Muscle layer of duodenum (tissue), 2 donors: ENCODE results near the gene KLK4.

Experiments used
- H3K27ac ChIP-seq: one replicate; pipeline ENCODE4 v1.7.0; 2013; ENCODE audit warnings: mild to moderate bottlenecking, low read length
- H3K27me3 ChIP-seq: one replicate; pipeline ENCODE4 v1.7.0; 2013; ENCODE audit warnings: low read depth, mild to moderate bottlenecking, control low read depth, low read length
- H3K36me3 ChIP-seq, 2 donors: one replicate each; pipeline ENCODE4 v1.7.0; 2013; ENCODE audit warnings: low read length in 2 of 2, control low read depth in 1 of 2, mild to moderate bottlenecking in 1 of 2; ENCODE audit not compliant: insufficient read depth in 2 of 2, control insufficient read depth in 1 of 2
- H3K4me1 ChIP-seq, 2 donors: one replicate each; pipeline ENCODE4 v1.7.0; 2013; ENCODE audit warnings: low read length in 2 of 2, mild to moderate bottlenecking in 2 of 2, control low read depth in 1 of 2, moderate library complexity in 1 of 2; ENCODE audit not compliant: insufficient read depth in 2 of 2, control insufficient read depth in 1 of 2
- H3K4me3 ChIP-seq, 2 donors: one replicate each; pipeline ENCODE4 v1.7.0; 2013; ENCODE audit warnings: low read length in 2 of 2, low read depth in 1 of 2, mild to moderate bottlenecking in 1 of 2
- H3K9me3 ChIP-seq, 2 donors: one replicate each; pipeline ENCODE4 v1.7.0; 2013; ENCODE audit warnings: low read length in 2 of 2, control low read depth in 1 of 2, mild to moderate bottlenecking in 1 of 2; ENCODE audit not compliant: control insufficient read depth in 1 of 2
- donor health status: healthy.

KLK4 gene

GRCh38 chr19:50932690-50933083 lies 21.5 kb upstream of the KLK4 start:
- Histone ChIP-seq H3K9me3 (no peaks in the 10 kb centered on the region), H3K27me3 (peaks cover 5% of the 10 kb centered on the region), H3K27ac (no peak overlapping the region)

GRCh38 chr19:50932018-50932689 lies 21.0 kb upstream of the KLK4 start:
- Histone ChIP-seq H3K4me3 (no peak overlapping the region), H3K9me3 (no peaks in the 10 kb centered on the region), H3K4me1 (no peaks in the 10 kb centered on the region), H3K36me3 (no peaks in the 10 kb centered on the region), H3K27me3 (peaks cover 5% of the 10 kb centered on the region), H3K27ac (no peak overlapping the region)

More at GRCh38 chr19:50932690-50933083, 21.5 kb upstream of the KLK4 start:
- H3K4me3 ChIP-seq, result no peak overlapping the region
- no peaks in the 10 kb centered on the region for H3K4me1 ChIP-seq
- H3K36me3 ChIP-seq, result no peaks in the 10 kb centered on the region

- Histone ChIP-seq H3K4me1 (no peaks in the 10 kb centered on the region), H3K36me3 (no peaks in the 10 kb centered on the region), H3K27ac (no peak overlapping the region), H3K9me3 (no peaks in the 10 kb centered on the region), H3K4me3 (no peak overlapping the region), H3K27me3 (peaks cover 5% of the 10 kb centered on the region)
Observed at GRCh38 chr19:50931023-50931422, 19.8 kb upstream of the KLK4 start.

- Histone ChIP-seq H3K27ac (no peak overlapping the region), H3K9me3 (no peaks in the 10 kb centered on the region), H3K4me1 (no peaks in the 10 kb centered on the region), H3K4me3 (no peak overlapping the region), H3K27me3 (peaks cover 5% of the 10 kb centered on the region), H3K36me3 (no peaks in the 10 kb centered on the region)
Observed at GRCh38 chr19:50928831-50929230, 17.6 kb upstream of the KLK4 start.

- Histone ChIP-seq H3K36me3 (no peaks in the 10 kb centered on the region), H3K27me3 (peaks cover 5% of the 10 kb centered on the region), H3K4me1 (no peaks in the 10 kb centered on the region), H3K9me3 (no peaks in the 10 kb centered on the region), H3K4me3 (no peak overlapping the region), H3K27ac (no peak overlapping the region)
Observed at GRCh38 chr19:50926144-50926543, 14.9 kb upstream of the KLK4 start.

GRCh38 chr19:50925734-50926133 lies 14.5 kb upstream of the KLK4 start:
- Histone ChIP-seq H3K4me3 (no peak overlapping the region), H3K4me1 (no peaks in the 10 kb centered on the region), H3K27me3 (peaks cover 5% of the 10 kb centered on the region), H3K9me3 (no peaks in the 10 kb centered on the region), H3K36me3 (no peaks in the 10 kb centered on the region), H3K27ac (no peak overlapping the region)

- H3K36me3 ChIP-seq, result no peaks in the 10 kb centered on the region
- H3K27me3 ChIP-seq, result peaks cover 5% of the 10 kb centered on the region
Observed at GRCh38 chr19:50924586-50924985, 13.4 kb upstream of the KLK4 start.

GRCh38 chr19:50922317-50922853 lies 11.2 kb upstream of the KLK4 start:
- no peaks in the 10 kb centered on the region for H3K4me1 ChIP-seq
- no peak overlapping the region for H3K27ac ChIP-seq
- H3K36me3 ChIP-seq, result no peaks in the 10 kb centered on the region
- H3K4me3 ChIP-seq, result no peak overlapping the region
- H3K9me3 ChIP-seq, result no peaks in the 10 kb centered on the region
- no peaks in the 10 kb centered on the region for H3K27me3 ChIP-seq

More at GRCh38 chr19:50924586-50924985, 13.4 kb upstream of the KLK4 start:
- H3K27ac ChIP-seq, result no peak overlapping the region
- H3K4me1 ChIP-seq, result no peaks in the 10 kb centered on the region
- no peak overlapping the region for H3K4me3 ChIP-seq
- no peaks in the 10 kb centered on the region for H3K9me3 ChIP-seq

- no peaks in the 10 kb centered on the region for H3K4me1 ChIP-seq
- H3K27me3 ChIP-seq, result no peaks in the 10 kb centered on the region
- H3K4me3 ChIP-seq, result no peak overlapping the region
- no peak overlapping the region for H3K27ac ChIP-seq
- no peaks in the 10 kb centered on the region for H3K36me3 ChIP-seq
- H3K9me3 ChIP-seq, result no peaks in the 10 kb centered on the region
Observed at GRCh38 chr19:50921426-50922316, 10.5 kb upstream of the KLK4 start.

GRCh38 chr19:50916069-50916468 lies 4.9 kb upstream of the KLK4 start:
- Histone ChIP-seq H3K27ac (no peak overlapping the region), H3K36me3 (no peaks in the 10 kb centered on the region), H3K4me3 (no peak overlapping the region), H3K4me1 (no peaks in the 10 kb centered on the region), H3K9me3 (no peaks in the 10 kb centered on the region), H3K27me3 (peaks cover 10% of the 10 kb centered on the region)
